HT-29 (cell line): ENCODE results near the gene NDUFA3. TPM values are rescaled to one million over a fixed set of nuclear protein-coding genes. Genes with fewer than 3 reads are reported as not detected.

Experiments used
- DNase-seq: peaks from one replicate; pipeline ENCODE4 v3.0.0-alpha.2; 2015; ENCODE audit warnings: low spot score
- total RNA-seq: library from RNA; depleted of rRNA; stranded (reverse); fragments of >200 nt; shearing (Covaris generic); gene quantifications from 2 replicates; pipeline ENCODE4 v1.2.3, GENCODE V29; 2014

Gene NDUFA3
- total RNA-seq, 1 experiment from 2014 or later, result 176 TPM

DNA sequence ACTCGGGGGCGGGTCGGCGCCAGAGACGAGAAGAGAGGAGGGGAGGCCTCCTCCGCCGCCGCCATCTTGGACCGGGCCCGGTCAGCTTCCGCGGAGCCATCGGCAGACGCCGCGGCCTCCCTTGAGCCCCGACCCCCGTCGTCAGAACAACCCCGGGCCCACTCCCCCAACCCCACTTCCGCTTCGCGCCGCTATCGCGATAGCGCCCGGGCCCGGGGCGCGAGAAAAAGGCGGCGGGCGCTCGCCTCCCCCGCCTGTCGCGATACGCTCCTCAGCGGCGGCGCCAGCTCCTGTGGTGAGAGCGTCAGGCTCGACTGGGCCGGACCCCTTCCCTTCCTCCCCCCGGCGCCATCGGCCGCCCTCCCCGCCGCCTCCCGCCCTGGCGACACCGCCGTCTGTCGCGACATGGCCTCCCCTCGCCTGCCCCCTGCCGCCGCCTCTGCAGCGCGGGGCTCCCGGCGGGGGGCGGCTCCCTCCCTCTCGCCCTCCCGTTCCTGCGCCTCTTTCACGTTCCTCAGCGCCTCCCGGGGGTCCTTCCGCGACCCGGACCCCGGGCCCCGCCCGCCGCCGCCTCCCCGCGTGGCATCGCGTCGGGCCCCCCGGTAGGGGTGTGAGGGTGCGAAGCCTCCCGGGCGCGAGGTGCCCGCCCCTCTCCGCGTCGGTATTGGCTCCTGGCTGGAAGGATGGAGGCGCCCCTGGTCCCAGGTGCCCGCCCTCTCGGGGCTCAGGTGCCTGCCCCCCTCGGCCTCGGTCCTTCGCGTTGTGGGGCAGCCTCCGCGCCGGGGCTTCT, 35.2 kb downstream of the NDUFA3 start, which contains the start of gene CNOT3:
CNOT3 (plus strand) TSS at position 64 of the 790 bp plus-strand sequence. CDS start 5,217 bp downstream, outside the sequence.
- DNase-seq, result no peak

DNA sequence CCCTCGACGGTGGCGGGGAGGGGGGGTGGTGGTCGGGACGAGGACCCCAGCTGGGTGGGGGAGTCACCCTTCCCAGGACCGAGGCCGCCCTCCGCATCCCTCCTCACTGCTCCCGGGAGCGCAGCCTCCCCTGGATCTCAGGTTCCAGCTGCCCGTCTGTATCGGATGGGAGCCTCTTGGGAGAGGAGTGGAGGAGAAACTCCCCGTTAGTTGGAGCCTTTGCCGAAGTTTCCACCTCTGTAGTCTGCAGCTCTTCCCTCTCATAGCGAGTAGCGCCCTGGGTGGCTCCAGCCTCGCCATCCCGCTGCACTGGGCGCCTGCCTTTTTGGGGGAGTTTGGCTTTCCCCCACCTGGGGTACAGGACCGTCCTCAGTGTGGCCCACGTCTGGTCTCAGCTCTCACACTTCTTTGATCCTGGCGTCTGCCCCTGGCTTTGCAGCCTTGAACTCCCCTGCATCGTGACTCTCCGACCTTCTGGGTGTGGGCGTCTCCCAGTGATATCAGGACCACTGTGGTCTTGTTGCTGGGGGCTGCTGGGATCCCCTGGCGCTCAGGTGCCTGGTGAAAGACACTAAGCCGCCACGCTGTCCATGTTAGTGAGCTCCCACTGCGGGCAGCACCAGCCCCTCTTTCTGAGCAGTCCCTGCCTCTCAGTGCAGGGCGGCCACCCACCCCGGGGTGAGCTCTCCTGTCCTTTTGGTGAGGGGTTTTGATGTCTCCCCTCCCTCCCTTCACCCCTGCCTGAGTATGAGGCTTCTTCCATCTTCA, 36.0 kb downstream of the NDUFA3 start:
- no peak for DNase-seq

DNA sequence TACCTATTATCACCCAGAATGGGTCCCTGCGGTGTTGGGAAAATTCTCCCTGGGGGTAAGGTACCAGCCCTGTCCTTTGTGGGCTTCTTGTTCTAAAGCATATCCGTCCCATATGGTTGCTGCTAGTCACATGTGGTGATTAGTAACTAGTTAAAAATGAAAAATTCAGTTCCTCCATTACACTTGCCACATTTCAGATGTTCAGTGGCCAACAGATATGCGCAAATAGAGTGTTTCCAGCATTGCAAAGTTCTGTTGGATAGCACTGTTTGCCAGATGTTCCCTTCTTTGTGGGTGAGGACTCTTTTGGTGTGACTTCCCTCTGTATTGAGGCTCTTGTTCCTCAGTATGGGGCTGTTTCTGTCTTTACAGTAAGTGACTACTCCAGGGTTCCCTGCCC, 38.7 kb downstream of the NDUFA3 start:
- no peak for DNase-seq

DNA sequence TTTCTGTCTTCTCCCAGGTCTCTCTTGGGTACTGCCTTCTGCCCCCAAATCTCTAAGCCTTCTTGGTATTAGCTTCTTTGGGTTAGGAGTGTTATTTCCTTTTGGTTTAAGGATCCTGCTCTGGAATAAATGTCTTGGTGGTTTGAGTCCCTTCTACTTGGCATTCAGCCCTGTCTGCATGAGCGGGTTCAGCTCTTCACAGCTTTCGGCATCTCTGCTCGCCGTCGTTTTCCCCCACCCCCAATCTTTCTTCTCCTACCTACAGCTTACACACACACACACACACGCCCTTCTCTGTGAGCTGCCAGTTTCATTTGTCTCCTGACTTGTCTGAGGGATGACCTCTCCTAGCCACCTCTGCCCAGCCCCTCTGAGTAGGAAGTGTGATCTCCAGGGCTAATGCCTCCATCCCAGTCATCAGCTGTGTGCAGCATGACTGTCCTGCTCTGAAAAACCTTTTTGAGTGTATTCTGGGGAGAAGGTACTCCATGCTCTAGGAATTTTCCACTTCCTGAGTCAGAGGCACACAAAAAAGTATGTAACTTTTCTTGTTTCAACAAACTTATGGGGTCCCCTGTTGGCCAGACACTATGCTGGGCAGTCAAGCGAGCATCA, 39.6 kb downstream of the NDUFA3 start:
- DNase-seq, result no peak

DNA sequence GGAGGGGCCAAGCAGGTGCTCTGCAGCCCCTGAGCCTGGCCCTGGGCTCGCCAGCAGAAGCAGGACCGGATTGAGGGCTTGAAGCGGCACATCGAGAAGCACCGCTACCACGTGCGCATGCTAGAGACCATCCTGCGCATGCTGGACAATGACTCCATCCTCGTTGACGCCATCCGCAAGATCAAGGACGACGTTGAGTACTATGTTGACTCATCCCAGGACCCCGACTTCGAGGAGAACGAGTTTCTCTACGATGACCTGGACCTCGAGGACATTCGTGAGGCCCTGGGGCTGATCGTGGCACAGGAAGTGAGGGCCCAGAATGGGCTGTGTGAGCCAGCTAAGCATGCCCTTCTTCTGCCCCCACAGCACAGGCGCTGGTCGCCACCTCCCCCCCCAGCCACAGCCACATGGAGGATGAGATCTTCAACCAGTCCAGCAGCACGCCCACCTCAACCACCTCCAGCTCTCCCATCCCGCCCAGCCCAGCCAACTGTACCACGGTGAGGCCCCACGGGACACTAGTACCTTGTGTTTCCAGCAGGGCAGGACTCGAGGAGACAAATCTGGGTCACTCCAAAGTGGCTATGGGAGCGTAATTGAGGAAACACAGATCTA, 43.0 kb downstream of the NDUFA3 start:
- DNase-seq, result no peak

DNA sequence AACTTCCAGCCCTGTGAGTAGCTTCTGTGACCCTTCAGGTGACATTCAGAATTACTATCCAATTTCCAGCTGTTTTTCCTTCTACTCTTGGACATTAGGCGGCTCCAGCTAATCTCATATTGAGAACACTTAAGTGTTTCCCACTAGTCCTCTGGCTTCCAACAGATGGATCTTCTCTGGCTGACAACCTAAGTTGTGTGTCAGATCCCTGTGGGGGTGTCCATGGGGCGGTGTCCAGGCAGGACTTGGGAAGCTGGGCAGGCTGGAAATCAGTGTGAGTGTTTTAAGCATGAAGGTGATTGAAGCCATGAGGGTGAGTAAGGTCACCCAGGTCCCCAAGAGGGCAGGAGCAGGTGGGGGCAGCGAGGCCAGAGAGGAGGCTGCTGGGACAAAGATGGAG, 45.0 kb downstream of the NDUFA3 start:
- no peak for DNase-seq

DNA sequence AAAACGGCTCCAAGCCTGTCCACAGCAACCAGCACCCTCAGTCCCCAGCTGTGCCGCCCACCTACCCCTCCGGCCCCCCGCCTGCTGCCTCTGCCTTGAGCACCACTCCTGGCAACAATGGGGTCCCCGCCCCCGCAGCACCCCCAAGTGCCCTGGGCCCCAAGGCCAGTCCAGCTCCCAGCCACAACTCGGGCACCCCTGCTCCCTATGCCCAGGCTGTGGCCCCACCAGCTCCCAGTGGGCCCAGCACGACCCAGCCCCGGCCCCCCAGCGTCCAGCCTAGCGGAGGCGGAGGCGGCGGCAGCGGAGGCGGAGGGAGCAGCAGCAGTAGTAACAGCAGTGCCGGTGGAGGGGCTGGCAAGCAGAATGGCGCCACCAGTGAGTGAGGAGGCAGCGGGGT, 45.5 kb downstream of the NDUFA3 start:
- DNase-seq, result no peak

DNA sequence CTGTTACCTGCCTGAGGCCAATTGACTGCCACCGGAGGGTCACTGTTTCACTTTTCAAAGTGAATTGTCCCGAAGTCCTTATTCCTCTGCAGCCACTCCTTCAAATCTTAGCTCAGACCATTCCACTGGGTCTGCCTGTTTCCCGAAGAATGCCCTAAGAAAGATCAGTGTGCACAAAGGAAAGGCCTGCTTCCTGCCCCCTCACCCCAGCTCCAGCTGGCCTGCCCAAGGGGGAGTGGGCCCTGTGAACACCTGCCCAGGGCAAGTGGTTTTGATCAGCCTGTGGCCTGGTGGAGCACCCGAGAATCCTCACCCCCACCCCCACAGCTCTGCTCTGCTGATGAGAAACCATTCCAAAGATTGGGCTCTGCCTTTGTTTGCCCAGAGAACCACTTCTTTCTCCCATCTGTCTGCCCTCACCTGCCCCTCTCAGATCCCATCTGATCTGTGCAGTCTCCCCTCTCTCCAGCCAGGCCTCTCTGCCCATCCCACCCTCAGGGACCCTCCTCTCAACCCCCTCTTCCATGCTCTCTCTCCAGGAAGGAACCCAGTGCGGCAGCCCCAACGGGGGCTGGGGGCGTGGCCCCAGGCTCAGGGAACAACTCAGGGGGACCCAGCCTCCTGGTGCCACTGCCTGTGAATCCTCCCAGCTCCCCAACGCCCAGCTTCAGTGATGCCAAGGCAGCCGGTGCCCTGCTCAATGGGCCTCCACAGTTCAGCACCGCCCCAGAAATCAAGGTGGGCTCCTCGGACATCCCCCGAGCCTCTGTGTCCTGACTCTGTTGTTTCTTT, 46.6 kb downstream of the NDUFA3 start:
- DNase-seq, result no peak

DNA sequence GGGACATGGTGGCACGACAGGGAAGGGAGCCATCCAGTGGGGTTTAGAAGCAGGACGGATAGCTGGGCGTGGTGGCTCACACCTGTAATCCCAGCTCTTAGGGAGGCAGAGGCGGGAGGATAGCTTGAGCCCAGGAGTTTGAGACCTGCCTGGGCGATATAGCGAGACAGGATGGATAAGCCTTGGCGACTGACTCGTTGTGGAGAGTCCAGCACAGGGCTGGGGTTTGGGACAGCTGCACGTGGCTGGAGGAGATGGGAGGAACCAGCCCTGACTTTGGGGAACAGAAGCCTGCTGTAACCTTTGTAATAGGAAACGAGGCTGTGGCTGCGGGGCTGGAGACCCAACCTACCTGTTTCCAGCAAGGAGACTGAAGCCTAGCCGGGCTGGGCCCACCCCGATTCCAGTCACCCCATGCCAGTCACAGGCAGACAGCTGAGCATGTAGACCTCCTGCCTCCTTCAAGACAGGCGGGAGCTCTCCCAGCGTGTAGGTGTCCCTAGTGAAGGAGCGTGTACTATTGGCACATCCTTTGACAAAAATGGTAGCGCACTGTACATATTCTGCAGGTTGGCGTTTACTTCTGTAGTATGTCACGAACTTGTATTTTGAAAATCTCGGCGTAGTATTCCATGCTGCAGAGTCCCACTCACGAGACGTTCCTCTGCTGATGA, 48.8 kb downstream of the NDUFA3 start:
- DNase-seq, result no peak

DNA sequence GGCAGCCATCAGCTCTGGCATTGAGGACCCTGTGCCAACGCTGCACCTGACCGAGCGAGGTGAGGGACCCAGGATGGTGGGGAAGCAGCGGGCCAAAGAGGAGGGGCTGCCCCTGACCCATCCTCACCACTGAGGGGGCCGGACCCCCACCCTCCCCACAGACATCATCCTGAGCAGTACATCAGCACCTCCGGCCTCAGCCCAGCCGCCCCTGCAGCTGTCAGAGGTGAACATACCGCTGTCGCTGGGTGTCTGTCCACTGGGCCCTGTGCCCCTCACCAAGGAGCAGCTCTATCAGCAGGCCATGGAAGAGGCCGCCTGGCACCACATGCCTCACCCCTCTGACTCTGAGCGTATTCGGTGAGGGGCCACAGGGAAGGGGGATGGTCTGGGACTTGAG, 49.6 kb downstream of the NDUFA3 start:
- no peak for DNase-seq

DNA sequence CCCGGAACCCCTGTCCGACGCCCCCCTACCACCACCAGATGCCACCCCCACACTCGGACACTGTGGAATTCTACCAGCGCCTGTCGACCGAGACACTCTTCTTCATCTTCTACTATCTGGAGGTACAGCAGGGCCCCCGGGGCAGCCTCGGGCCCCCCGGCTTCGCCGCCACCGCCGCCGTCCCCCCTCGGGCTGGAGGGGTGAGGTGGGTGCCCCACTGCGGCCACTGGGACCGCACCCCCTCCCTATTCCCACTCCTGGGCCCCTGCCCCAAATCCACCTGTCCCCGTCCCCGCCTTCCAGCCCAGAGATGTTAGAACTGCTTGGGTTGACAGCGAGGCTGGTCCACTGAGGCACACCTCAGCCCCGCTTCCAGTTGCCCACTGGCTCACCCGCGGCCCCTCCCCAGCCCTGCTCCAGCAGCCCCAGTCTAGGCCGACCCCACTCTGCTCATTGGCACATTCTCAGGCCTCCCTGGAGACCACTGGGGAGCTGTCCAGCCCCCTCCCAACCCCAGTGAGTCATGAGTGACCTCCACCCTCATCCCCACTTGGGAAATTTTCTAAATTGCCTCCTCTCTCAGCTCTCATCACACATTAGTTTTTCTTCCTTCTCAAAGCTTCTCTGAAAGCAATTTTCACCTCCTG, 50.3 kb downstream of the NDUFA3 start:
- no peak for DNase-seq

DNA sequence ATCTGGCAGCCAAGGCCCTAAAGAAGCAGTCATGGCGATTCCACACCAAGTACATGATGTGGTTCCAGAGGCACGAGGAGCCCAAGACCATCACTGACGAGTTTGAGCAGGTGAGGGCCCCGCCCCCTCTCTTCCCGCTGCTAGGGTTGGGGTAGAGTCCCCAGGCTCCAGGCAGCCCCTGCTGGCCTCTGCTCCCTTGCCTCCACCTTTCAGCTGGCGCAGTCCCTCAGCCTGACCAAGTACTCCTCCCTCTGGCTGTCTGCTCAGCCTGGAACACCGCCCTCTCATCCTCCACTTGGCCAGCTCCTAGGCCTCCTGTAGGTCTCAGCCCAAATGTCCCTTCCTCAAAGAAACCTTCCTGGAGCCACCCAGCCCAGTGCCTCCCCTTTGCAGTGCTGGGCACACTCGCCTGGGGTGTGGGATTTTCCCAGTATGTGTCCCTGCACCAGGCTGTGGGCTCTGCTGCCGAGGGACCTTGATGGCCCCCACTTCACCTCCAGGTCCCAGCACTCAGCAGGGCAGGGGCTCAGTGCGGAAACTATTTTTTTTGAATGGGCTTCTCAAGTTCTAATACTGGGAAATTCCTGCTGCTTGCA, 51.2 kb downstream of the NDUFA3 start:
- DNase-seq, result no peak

DNA sequence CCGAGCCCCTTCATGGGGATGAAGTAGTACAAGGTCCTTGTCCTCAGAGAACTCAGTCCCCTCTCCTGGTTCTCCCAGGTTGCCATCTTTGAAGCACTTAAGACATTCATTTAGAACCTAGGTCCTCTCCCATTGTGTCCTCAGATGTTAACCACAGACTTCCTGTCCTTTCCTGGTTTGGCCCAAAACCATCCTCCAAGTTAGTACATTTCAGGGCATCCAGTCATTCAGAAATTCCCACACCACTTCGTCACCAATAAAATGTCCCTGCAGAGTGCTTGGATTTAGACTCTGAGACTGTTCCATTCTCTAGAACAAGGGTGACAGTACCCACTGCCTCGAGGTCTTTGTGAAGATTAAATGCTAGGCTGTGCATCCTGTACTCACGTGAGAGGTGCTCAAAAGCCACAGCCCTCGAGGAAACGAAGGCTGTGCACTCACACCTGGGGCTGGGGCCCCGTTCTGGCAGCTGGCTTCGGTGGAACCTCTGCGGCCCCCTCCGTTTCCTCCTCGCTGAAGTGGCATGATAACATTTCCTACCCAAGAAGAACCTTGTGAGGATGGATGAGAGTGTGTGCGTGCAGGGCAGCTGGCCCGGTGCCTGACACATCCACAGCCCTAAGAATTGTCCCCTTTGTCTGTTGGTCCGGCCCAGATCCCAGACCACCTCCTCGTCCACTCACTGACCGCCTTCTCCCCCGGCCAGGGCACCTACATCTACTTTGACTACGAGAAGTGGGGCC, 52.1 kb downstream of the NDUFA3 start:
- no peak for DNase-seq

DNA sequence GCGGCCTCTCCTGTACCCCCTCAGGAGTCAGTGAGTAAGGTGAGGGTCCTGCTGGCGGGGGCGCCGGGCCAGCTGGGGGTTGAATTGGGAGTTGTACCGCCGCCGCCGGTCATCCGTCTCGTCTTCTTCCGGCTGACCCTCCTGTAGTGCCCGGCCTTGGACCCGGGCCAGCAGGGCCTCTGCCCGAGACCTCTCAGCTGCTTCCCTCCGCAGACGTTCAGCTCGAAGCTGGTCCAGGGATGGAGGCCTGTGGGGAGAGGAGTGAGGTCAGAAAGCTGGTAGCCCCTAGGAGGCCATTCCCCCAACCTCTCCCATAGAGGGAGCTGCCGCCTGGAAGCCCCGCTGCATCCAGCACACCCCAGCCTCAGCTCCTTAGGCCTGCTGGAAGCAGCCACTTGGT, 53.0 kb downstream of the NDUFA3 start:
- DNase-seq, result no peak

DNA sequence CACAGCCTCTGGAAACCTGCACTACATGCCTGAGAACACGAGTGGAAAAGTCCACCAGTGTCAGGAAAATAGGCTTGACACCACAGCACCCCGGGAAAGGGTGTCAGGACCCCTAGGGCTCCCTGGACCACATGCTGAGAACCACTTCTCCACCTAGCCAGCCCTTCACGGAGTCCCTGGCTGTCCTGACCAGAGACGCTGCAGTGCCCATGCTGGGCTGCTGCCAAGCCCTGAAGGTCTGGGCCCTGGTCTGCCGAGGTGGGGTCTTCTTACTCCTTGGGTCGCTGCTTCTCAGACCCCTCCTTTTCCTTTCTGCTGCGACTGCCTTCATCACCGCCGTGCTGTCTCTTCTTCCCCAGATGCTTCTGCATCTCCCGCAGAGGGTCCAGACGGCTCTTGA, 53.8 kb downstream of the NDUFA3 start:
- peak; percentile 1 for DNase-seq

DNA sequence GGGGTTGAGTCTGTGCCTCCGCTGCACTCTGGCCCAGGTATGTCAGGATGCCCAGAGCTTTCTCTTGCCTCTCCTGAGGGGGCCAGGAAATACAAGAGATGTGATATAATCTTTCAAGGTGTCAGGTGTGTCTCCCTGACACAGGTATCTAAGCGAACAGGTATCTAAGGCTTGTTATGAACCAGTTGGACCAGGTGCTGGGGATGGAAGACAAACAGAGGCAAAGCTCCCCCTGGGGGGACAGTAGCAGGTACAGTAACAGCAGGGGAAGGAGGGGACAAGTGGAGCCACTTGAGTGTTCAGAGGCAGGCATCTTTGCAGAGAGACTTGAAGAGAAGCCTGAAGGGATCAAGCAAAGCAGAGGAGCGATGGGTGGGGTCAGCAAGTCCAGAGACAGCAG, 54.3 kb downstream of the NDUFA3 start:
- no peak for DNase-seq
